ENCODE results near the gene ZNF608. TPM values are rescaled to one million over a fixed set of nuclear protein-coding genes. Genes with fewer than 3 reads are reported as not detected.
A peak's percentile ranks its signal among the peaks of the same experiment; 100 is the strongest.

The ZNF608 gene
- total and polyA plus RNA-seq, 2 donors from 2014 or later = 5.9 to 35.8 TPM

DNA sequence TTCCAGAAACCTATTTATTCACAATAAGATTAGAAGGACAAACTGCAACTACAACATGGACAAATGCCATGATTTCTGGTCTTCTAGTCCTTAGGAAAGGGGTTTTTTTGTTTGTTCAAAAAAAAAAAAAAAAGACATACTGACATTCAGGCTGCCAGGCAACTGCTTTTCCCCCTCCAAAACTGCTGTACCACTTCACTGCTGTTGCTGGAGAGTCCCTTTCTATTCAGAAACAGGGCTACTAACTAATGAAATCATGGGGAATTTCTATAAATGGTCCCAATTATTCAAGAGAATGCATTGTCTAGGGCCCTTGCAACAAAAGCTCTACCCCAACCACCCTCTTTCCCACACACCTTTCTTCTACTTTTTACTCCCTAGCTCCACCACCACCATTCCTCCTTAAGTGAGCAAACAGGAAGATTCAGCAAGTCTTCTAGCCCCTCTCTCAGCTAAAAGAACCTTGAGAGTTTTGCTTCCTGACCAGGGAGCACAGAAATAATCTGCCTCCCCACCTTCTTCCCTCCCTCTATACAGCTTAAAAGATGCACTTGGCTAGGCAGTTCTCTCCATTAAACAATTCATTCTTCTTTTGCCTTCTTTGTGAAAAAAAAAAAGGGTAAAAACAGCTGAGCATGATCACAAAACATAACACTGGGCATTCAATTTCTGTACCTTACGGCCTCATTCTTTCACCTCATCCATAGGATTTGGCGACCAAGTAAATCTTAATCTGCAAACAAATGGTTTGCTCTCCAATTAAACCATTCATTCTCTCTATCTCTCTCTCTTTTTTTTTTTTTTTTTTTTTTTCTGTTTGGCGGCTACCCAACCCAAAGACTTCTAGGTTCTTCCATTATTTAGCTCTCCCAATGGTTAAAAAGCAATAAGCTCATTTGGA is 13.8 kb downstream of the ZNF608 start:
- intact Hi-C loops (cut with DNase I) = no loop called here
- FAIRE-seq = no peak
- Histone ChIP-seq H3K9me3 (ENCODE audit: control insufficient read depth in 2 of 3, insufficient read depth in 1 of 3, low read length in 3 of 3) (no peaks in the 10 kb centered on the region), H3K27ac (ENCODE audit: low read depth in 2 of 2, low read length in 2 of 2) (no peak overlapping the region), H3K36me3 (ENCODE audit: control insufficient read depth in 2 of 3, insufficient read depth in 3 of 3, low read length in 3 of 3) (no peaks in the 10 kb centered on the region), H3K9ac (ENCODE audit: low read length in 3 of 3) (no peak overlapping the region), H3K27me3 (ENCODE audit: control insufficient read depth, insufficient read depth, low read length) (no peaks in the 10 kb centered on the region), H3K4me1 (ENCODE audit: control insufficient read depth in 2 of 3, insufficient read depth in 2 of 3, low read depth in 1 of 3, low read length in 3 of 3) (peaks cover 5 to 33% (median 18%) of the 10 kb centered on the region in 3 donors), H3K4me3 (ENCODE audit: low read length in 3 of 3) (no peak overlapping the region)
- no peak for TF ChIP-seq CTCF (IDR thresholded peaks at IDR 0.05; ENCODE audit: borderline replicate concordance, extremely low read depth, insufficient read depth)
- no peak for DNase-seq

GRCh38 chr5:124730381-124730780 is 16.1 kb downstream of the ZNF608 start:
- FAIRE-seq (no peak), DNase-seq (no peak)
- H3K4me3 ChIP-seq (ENCODE audit: low read length in 3 of 3) = no peak overlapping the region
- no peaks in the 10 kb centered on the region for H3K27me3 ChIP-seq (ENCODE audit: control insufficient read depth, insufficient read depth, low read length)
- H3K36me3 ChIP-seq (ENCODE audit: control insufficient read depth in 2 of 3, insufficient read depth in 3 of 3, low read length in 3 of 3) = no peaks in the 10 kb centered on the region
- no peak overlapping the region for H3K9ac ChIP-seq (ENCODE audit: low read length in 3 of 3)
- no peaks in the 10 kb centered on the region for H3K9me3 ChIP-seq (ENCODE audit: control insufficient read depth in 2 of 3, insufficient read depth in 1 of 3, low read length in 3 of 3)
- H3K27ac ChIP-seq (ENCODE audit: low read depth in 2 of 2, low read length in 2 of 2) = peak overlapping the region in 1 of 2 donors; percentile 5
- no peak for TF ChIP-seq CTCF (IDR thresholded peaks at IDR 0.05; ENCODE audit: borderline replicate concordance, extremely low read depth, insufficient read depth)
- intact Hi-C loops (cut with DNase I) = no loop called here
- peaks cover 0 to 15% (median 4%) of the 10 kb centered on the region in 3 donors for H3K4me1 ChIP-seq (ENCODE audit: control insufficient read depth in 2 of 3, insufficient read depth in 2 of 3, low read depth in 1 of 3, low read length in 3 of 3)

DNA sequence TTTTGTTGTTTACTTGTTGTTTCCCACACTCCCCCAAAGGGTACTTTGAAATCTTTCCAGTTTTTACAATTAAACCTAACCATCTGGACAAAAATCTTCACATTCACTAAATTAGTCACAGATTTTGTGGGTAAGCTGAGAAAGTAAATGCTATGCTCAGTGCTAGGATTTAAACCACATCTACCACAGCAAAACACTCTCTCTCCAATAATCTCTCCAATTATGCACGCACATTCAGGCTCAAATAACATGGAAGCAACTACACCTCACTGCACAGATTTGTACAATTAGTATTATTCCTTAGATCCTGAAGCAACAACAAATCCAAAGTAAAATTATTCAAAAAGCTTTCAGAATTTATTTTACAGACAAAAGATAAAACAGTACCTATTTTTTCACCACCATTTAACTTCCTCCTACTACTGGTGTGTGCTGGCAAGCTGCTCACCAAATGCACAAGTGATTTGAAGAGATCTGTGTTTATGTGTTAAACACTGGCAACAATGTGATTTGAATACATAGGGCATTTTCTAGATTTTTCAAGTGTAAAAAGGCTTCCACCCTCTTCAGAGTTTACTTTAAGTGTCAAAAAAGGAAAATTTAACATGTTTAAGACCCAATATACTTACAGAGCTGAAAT is 16.6 kb downstream of the ZNF608 start:
- Histone ChIP-seq H3K27ac (ENCODE audit: low read depth in 2 of 2, low read length in 2 of 2) (no peak overlapping the region), H3K36me3 (ENCODE audit: control insufficient read depth in 2 of 3, insufficient read depth in 3 of 3, low read length in 3 of 3) (no peaks in the 10 kb centered on the region), H3K27me3 (ENCODE audit: control insufficient read depth, insufficient read depth, low read length) (no peaks in the 10 kb centered on the region), H3K4me1 (ENCODE audit: control insufficient read depth in 2 of 3, insufficient read depth in 2 of 3, low read depth in 1 of 3, low read length in 3 of 3) (peaks cover 0 to 14% (median 4%) of the 10 kb centered on the region in 3 donors), H3K9ac (ENCODE audit: low read length in 3 of 3) (no peak overlapping the region), H3K4me3 (ENCODE audit: low read length in 3 of 3) (no peak overlapping the region), H3K9me3 (ENCODE audit: control insufficient read depth in 2 of 3, insufficient read depth in 1 of 3, low read length in 3 of 3) (no peaks in the 10 kb centered on the region)
- no peak for TF ChIP-seq CTCF (IDR thresholded peaks at IDR 0.05; ENCODE audit: borderline replicate concordance, extremely low read depth, insufficient read depth)
- no peak for DNase-seq
- intact Hi-C loops (cut with DNase I) = no loop called here
- FAIRE-seq = no peak

Data from kidney (tissue), 14 donors.